Activated naive CD4-positive, alpha-beta T cell treated with anti-CD3 and anti-CD28 coated beads, Interleukin-2, amount 10 ng/mL, durations not matched to agents 7 days and 5 days (primary cell): ENCODE measurements around the gene HS3ST5.
"Not testable (repeated sequence)": the region's sequence is repeated elsewhere in the genome, so short reads cannot be mapped to it uniquely, and the experiment has no call there.

Experiments
- CTCF ChIA-PET: fragments of 350-600 bp; sonication (Branson Sonifier 250); formaldehyde crosslinking; loops from one replicate; lab custom pipeline; 2021; ENCODE audit warnings: antibody characterized with exemption; lab: Charles Lee
- DNase-seq: peaks from one replicate; pipeline ENCODE4 v3.0.0-alpha.2; 2020
- H3K27ac Mint-ChIP-seq: one replicate; pipeline ENCODE4 v1.8.0; 2021; ENCODE audit warnings: mild to moderate bottlenecking, moderate library complexity, mixed read lengths
- H3K27me3 Mint-ChIP-seq: one replicate; pipeline ENCODE4 v1.8.0; 2021; ENCODE audit warnings: mild to moderate bottlenecking, mixed read lengths
- H3K36me3 Mint-ChIP-seq: one replicate; pipeline ENCODE4 v1.8.0; 2021; ENCODE audit warnings: mixed read lengths
- H3K4me1 Mint-ChIP-seq: one replicate; pipeline ENCODE4 v1.8.0; 2021; ENCODE audit warnings: mixed read lengths
- H3K4me3 Mint-ChIP-seq: one replicate; pipeline ENCODE4 v1.8.0; 2021; ENCODE audit warnings: mild to moderate bottlenecking, moderate library complexity, mixed read lengths
- H3K9me3 Mint-ChIP-seq: one replicate; pipeline ENCODE4 v1.8.0; 2021; ENCODE audit warnings: mixed read lengths

Gene HS3ST5

GRCh38 chr6:114055349-114055748 lies 287.5 kb downstream of the HS3ST5 start:
- Mint-ChIP-seq H3K27me3 (no peaks in the 10 kb centered on the region), H3K9me3 (no peaks in the 10 kb centered on the region), H3K36me3 (no peaks in the 10 kb centered on the region), H3K27ac (no peak overlapping the region), H3K4me1 (no peaks in the 10 kb centered on the region), H3K4me3 (no peak overlapping the region)
- DNase-seq, result no peak
- CTCF ChIA-PET, result no interaction called here

GRCh38 chr6:114053791-114054190 lies 289.0 kb downstream of the HS3ST5 start:
- Mint-ChIP-seq H3K9me3 (no peaks in the 10 kb centered on the region), H3K4me1 (no peaks in the 10 kb centered on the region), H3K36me3 (no peaks in the 10 kb centered on the region), H3K27me3 (no peaks in the 10 kb centered on the region), H3K4me3 (no peak overlapping the region), H3K27ac (no peak overlapping the region)
- CTCF ChIA-PET, result interaction anchor here (1.1 kb wide), 2 partner anchors 55 to 59 kb away, joined by 3 read pairs; no protein-coding TSS in a partner anchor
- no peak for DNase-seq

DNA sequence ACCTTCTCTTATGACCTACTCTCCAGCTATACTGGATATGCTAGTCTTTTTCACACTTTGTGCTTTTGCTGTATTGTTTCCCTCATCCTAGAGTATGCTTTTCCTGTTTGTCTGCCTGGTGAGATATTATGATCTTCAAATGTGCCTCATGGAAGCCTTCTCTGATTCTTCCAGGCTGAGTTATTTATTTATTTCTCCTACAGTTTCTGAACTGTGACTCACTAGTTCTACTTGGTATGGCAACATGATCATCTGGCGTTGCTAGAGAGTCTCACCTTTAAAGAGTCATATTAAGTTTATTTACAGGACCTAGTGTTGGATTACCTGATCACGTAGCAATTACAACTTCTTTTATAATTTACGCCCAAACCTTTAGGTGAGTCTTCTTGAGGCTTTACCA lies 290.7 kb downstream of the HS3ST5 start:
- no peak for DNase-seq
- Mint-ChIP-seq H3K27ac (no peak overlapping the region), H3K4me3 (no peak overlapping the region), H3K27me3 (no peaks in the 10 kb centered on the region), H3K9me3 (no peaks in the 10 kb centered on the region), H3K4me1 (no peaks in the 10 kb centered on the region), H3K36me3 (no peaks in the 10 kb centered on the region)
- CTCF ChIA-PET, result no interaction called here

- Mint-ChIP-seq H3K36me3 (no peaks in the 10 kb centered on the region), H3K9me3 (no peaks in the 10 kb centered on the region), H3K27me3 (no peaks in the 10 kb centered on the region), H3K4me3 (no peak overlapping the region), H3K27ac (no peak overlapping the region), H3K4me1 (no peaks in the 10 kb centered on the region)
- DNase-seq, result no peak
- CTCF ChIA-PET, result no interaction called here
Measured at GRCh38 chr6:114051031-114051430, 291.8 kb downstream of the HS3ST5 start.

- Mint-ChIP-seq H3K4me1 (no peaks in the 10 kb centered on the region), H3K27me3 (no peaks in the 10 kb centered on the region), H3K27ac (no peak overlapping the region), H3K9me3 (no peaks in the 10 kb centered on the region), H3K36me3 (no peaks in the 10 kb centered on the region), H3K4me3 (no peak overlapping the region)
- CTCF ChIA-PET, result no interaction called here
- DNase-seq, result no peak
Measured at GRCh38 chr6:114049367-114049966, 293.4 kb downstream of the HS3ST5 start.

- H3K9me3 Mint-ChIP-seq, DNase-seq, CTCF ChIA-PET, H3K27ac Mint-ChIP-seq, H3K27me3 Mint-ChIP-seq, H3K4me1 Mint-ChIP-seq, H3K4me3 Mint-ChIP-seq, H3K36me3 Mint-ChIP-seq: not testable (repeated sequence)
Measured at GRCh38 chr6:114044566-114044965, 298.3 kb downstream of the HS3ST5 start.

DNA sequence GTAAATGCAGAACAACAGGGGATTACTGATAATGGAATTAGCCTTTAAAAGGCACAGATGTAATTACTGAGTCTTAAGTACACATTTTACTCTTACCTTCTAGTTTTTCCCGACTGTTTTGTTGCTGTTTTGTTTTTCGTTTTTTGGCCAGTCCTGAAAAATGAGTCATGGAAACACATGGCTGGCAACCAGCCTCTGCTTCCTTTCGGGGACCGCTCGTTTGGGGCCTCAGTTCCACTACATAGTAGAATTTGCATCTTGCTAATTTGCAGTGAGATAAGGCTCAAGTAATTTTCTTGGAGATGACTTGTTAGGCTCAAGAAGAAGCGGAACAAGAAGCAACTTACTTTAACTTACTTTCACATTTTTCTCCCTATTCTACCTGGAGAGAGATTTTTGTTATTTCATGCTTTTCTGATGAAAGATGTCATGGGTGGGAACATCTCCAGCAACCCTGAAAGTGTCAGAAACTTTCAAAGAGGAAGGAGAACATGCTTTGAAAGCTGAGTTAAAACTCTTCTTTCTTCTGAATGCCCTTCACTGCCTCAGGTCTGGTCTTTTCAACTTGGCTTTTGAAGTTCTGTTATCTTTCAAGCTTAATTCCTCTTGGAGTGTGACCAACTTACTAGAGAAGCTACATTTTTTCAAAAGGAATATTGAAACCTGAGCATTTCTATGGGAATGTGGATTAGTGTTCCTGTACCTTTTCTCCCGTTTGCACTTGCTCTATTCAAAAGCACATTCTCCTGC lies 300.4 kb downstream of the HS3ST5 start:
- H3K4me1 Mint-ChIP-seq, result no peaks in the 10 kb centered on the region
- DNase-seq, result no peak
- H3K4me3 Mint-ChIP-seq, result no peak overlapping the region
- CTCF ChIA-PET, result interaction anchor here (1.0 kb wide), 1 partner anchor 67 kb away, joined by 3 read pairs; no protein-coding TSS in a partner anchor
- no peaks in the 10 kb centered on the region for H3K9me3 Mint-ChIP-seq
- no peaks in the 10 kb centered on the region for H3K36me3 Mint-ChIP-seq
- H3K27me3 Mint-ChIP-seq, result peaks cover 5% of the 10 kb centered on the region
- no peak overlapping the region for H3K27ac Mint-ChIP-seq

DNA sequence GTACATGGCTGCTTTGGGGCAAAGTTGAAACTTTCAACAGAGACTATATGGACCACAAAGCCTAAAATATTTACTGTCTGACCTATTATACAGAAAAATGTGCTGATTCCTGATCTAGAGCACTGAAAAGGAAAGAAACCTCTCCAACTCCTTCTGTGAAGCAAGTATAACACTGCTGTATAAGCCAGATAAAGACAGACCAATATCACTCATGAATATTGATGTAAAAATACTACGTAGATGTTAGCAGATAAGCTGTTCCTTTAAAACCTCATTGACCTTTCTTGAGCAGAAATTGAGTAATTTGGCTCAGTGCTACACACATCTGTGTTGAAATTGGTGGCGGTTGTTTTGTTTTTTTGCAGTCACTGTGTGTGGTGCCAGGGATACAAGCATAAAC lies 302.0 kb downstream of the HS3ST5 start:
- no peaks in the 10 kb centered on the region for H3K9me3 Mint-ChIP-seq
- H3K27ac Mint-ChIP-seq, result no peak overlapping the region
- no peaks in the 10 kb centered on the region for H3K36me3 Mint-ChIP-seq
- DNase-seq, result no peak
- CTCF ChIA-PET, result no interaction called here
- H3K4me3 Mint-ChIP-seq, result no peak overlapping the region
- peaks cover 6% of the 10 kb centered on the region for H3K27me3 Mint-ChIP-seq
- H3K4me1 Mint-ChIP-seq, result no peaks in the 10 kb centered on the region

GRCh38 chr6:114039841-114040240 lies 303.0 kb downstream of the HS3ST5 start:
- DNase-seq, result no peak
- H3K4me3 Mint-ChIP-seq, result no peak overlapping the region
- H3K27me3 Mint-ChIP-seq, result peaks cover 9% of the 10 kb centered on the region
- CTCF ChIA-PET, result no interaction called here
- H3K9me3 Mint-ChIP-seq, result no peaks in the 10 kb centered on the region
- no peaks in the 10 kb centered on the region for H3K4me1 Mint-ChIP-seq
- H3K27ac Mint-ChIP-seq, result no peak overlapping the region
- H3K36me3 Mint-ChIP-seq, result no peaks in the 10 kb centered on the region

GRCh38 chr6:114033606-114034005 lies 309.2 kb downstream of the HS3ST5 start:
- Mint-ChIP-seq H3K9me3 (no peaks in the 10 kb centered on the region), H3K4me1 (no peaks in the 10 kb centered on the region), H3K27me3 (peaks cover 7% of the 10 kb centered on the region), H3K36me3 (no peaks in the 10 kb centered on the region), H3K27ac (no peak overlapping the region), H3K4me3 (no peak overlapping the region)
- CTCF ChIA-PET, result no interaction called here
- no peak for DNase-seq

DNA sequence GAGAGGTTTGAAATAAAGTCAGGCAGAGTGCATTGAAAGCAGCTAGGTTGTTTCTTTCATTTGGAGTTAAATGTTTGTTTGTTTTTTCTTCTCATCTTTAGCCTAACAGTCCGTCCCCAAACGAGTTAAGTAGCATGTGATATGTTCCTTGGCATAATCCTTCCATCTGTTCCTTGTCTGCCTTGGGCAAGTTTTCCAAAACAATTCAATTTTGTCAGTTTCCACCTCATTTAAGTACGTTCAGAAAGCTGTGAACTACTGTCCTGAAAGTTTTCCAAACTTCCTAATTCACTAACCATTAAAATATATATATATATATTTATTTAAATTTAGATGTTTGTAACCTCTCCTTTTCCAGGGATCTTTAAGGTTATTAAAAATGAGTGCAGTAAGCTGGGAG lies 310.1 kb downstream of the HS3ST5 start:
- Mint-ChIP-seq H3K9me3 (no peaks in the 10 kb centered on the region), H3K27ac (no peak overlapping the region), H3K27me3 (peaks cover 9% of the 10 kb centered on the region), H3K36me3 (no peaks in the 10 kb centered on the region), H3K4me1 (no peaks in the 10 kb centered on the region), H3K4me3 (no peak overlapping the region)
- CTCF ChIA-PET, result no interaction called here
- no peak for DNase-seq

DNA sequence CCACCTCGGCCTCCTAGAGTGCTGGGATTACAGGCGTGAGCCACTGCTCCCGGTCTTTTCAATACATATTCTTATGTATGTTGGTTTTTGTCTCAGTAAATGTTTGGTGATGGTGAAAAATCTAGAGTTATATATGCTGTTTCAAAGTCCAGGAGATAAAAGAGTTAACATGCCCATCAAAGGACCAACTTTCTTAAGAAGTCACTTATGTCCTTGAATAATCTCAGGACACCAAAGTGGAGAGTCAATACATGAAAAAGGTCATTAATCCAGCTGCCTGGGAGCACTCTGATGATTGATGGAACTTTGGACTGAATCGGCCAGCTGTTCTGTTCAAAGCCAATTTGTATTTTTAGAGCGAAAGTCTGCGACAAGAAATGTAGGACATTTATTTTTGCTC lies 312.1 kb downstream of the HS3ST5 start:
- CTCF ChIA-PET, result no interaction called here
- Mint-ChIP-seq H3K27me3 (peaks cover 8% of the 10 kb centered on the region), H3K36me3 (no peaks in the 10 kb centered on the region), H3K9me3 (no peaks in the 10 kb centered on the region), H3K4me1 (no peaks in the 10 kb centered on the region), H3K27ac (no peak overlapping the region), H3K4me3 (no peak overlapping the region)
- no peak for DNase-seq

DNA sequence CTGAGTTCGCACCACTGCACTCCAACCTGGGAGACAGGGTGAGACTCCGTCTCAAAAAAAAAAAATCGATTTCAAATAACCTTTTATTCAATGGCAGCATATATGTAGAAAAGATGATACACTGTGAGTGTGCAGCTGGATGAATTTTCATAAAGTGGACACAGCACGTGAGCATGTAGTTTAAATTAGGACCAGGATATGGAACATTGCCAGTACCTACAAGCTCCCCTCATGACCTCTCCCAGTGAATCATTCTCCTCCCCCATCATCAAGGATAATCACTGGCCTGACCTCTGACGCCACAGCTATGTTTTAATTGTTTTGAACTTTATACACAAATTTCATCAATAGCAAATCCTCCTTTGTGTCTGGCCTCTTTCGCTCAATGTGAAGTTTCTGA lies 318.1 kb downstream of the HS3ST5 start:
- DNase-seq, result no peak
- Mint-ChIP-seq H3K27me3 (peaks cover 7% of the 10 kb centered on the region), H3K9me3 (no peaks in the 10 kb centered on the region), H3K36me3 (no peaks in the 10 kb centered on the region), H3K4me1 (no peaks in the 10 kb centered on the region), H3K27ac (no peak overlapping the region), H3K4me3 (no peak overlapping the region)
- CTCF ChIA-PET, result interaction anchor here (0.7 to 1.0 kb wide), 2 partner anchors 70 to 83 kb away, joined by 3 to 7 read pairs; no protein-coding TSS in a partner anchor

- Mint-ChIP-seq H3K4me3 (no peak overlapping the region), H3K27ac (no peak overlapping the region), H3K27me3 (peaks cover 18% of the 10 kb centered on the region), H3K4me1 (no peaks in the 10 kb centered on the region), H3K36me3 (no peaks in the 10 kb centered on the region), H3K9me3 (no peaks in the 10 kb centered on the region)
- no peak for DNase-seq
- CTCF ChIA-PET, result interaction anchor here (0.6 to 0.9 kb wide), 3 partner anchors 25 to 105 kb away, joined by 3 read pairs; no protein-coding TSS in a partner anchor
Measured at GRCh38 chr6:114020196-114020595, 322.6 kb downstream of the HS3ST5 start.

GRCh38 chr6:114017146-114017545 lies 325.7 kb downstream of the HS3ST5 start:
- H3K27ac Mint-ChIP-seq, H3K9me3 Mint-ChIP-seq, H3K36me3 Mint-ChIP-seq, DNase-seq, CTCF ChIA-PET, H3K4me3 Mint-ChIP-seq, H3K4me1 Mint-ChIP-seq: not testable (repeated sequence)
- H3K27me3 Mint-ChIP-seq, result peaks cover 18% of the 10 kb centered on the region
